MCF 10A (cell line): ENCODE data around the gene S100PBP. TPM values are rescaled to one million over a fixed set of nuclear protein-coding genes. Genes with fewer than 3 reads are reported as not detected.
A peak's percentile ranks its signal among the peaks of the same experiment; 100 is the strongest.

Experiments
- BruUV-seq: library from RNA; stranded (reverse); fragments of 400-500 nt; replicated peaks from 2 replicates; lab custom pipeline; 2021; lab: Mats Ljungman, UMichigan
- CTCF ChIA-PET: fragments of 300-600 bp; sonication (Branson Sonifier 250); formaldehyde crosslinking; extraction: SDS; loops from one replicate; lab custom pipeline; 2021; ENCODE audit warnings: antibody characterized with exemption, inconsistent platforms; lab: Yijun Ruan, JAX
- POLR2A ChIA-PET: fragments of 300-600, 350-650 bp; sonication (Branson Sonifier 250); formaldehyde crosslinking; extraction: SDS; loops from one replicate; lab custom pipeline; 2020; ENCODE audit warnings: antibody characterized with exemption, inconsistent platforms; lab: Yijun Ruan, JAX
- DNase-seq: peaks from one replicate; pipeline ENCODE4 v3.0.0-alpha.2; 2018; ENCODE audit not compliant: unreplicated experiment
- H3K27ac Mint-ChIP-seq: one replicate; pipeline ENCODE4 v1.8.0; 2022; ENCODE audit warnings: mild to moderate bottlenecking, low read depth, mixed read lengths; ENCODE audit not compliant: unreplicated experiment
- H3K27me3 Mint-ChIP-seq: one replicate; pipeline ENCODE4 v1.8.0; 2022; ENCODE audit warnings: mixed read lengths; ENCODE audit not compliant: insufficient read depth, unreplicated experiment
- H3K36me3 Mint-ChIP-seq: one replicate; pipeline ENCODE4 v1.8.0; 2022; ENCODE audit warnings: mild to moderate bottlenecking, moderate library complexity, mixed read lengths; ENCODE audit not compliant: insufficient read depth, unreplicated experiment
- H3K4me1 Mint-ChIP-seq: one replicate; pipeline ENCODE4 v1.8.0; 2022; ENCODE audit warnings: mixed read lengths; ENCODE audit not compliant: insufficient read depth, unreplicated experiment
- H3K4me3 Mint-ChIP-seq: one replicate; pipeline ENCODE4 v1.8.0; 2022; ENCODE audit warnings: mild to moderate bottlenecking, moderate library complexity, mixed read lengths; ENCODE audit not compliant: unreplicated experiment
- H3K9me3 Mint-ChIP-seq: one replicate; pipeline ENCODE4 v1.8.0; 2022; ENCODE audit warnings: mixed read lengths; ENCODE audit not compliant: unreplicated experiment
- CTCF ChIP-seq: fragments of 200-600 bp; IDR thresholded peaks from one replicate; pipeline ENCODE4 v1.8.0; 2022; ENCODE audit warnings: antibody characterized with exemption, mild to moderate bottlenecking; ENCODE audit not compliant: unreplicated experiment
- intact Hi-C: fragments of 100-400 bp; cut with micrococcal nuclease; formaldehyde crosslinking; loops from 2 replicates; pipeline ENCODE4 v1.14.1; 2022
- total RNA-seq: library from RNA; stranded (reverse); gene quantifications from 2 replicates; pipeline ENCODE4 v1.2.3, GENCODE V29; 2022

S100PBP gene
- total RNA-seq, 1 experiment from 2014 or later = 24.4 TPM

- H3K9me3 Mint-ChIP-seq = no peaks in the 10 kb centered on the region
- ChIA-PET CTCF (interaction anchor here (1.6 kb wide), 1 partner anchor 100 kb away, joined by 4 read pairs; no protein-coding TSS in a partner anchor), POLR2A (interaction anchor here (0.5 to 2.3 kb wide), 2 partner anchors 23 to 894 kb away, joined by 3 to 6 read pairs; no protein-coding TSS in a partner anchor)
- no peaks in the 10 kb centered on the region for H3K27me3 Mint-ChIP-seq
- H3K36me3 Mint-ChIP-seq = peaks cover 67% of the 10 kb centered on the region
- DNase-seq = no peak
- no peak overlapping the region for H3K4me3 Mint-ChIP-seq
- TF ChIP-seq CTCF = no peak
- no peak overlapping the region for H3K27ac Mint-ChIP-seq
- intact Hi-C loops = no loop called here
- H3K4me1 Mint-ChIP-seq = peaks cover 26% of the 10 kb centered on the region
- no TSS peak for BruUV-seq
Measured at GRCh38 chr1:32811917-32812316, 5.5 kb upstream of the S100PBP start.

GRCh38 chr1:32813941-32814739 is 3.3 kb upstream of the S100PBP start:
- DNase-seq = peak; percentile 75
- intact Hi-C loops = no loop called here
- ChIA-PET CTCF (no interaction called here), POLR2A (interaction anchor here (1.0 to 2.4 kb wide), 2 partner anchors 15 to 16 kb away, joined by 3 to 11 read pairs; no protein-coding TSS in a partner anchor)
- peaks cover 35% of the 10 kb centered on the region for H3K4me1 Mint-ChIP-seq
- peaks cover 46% of the 10 kb centered on the region for H3K36me3 Mint-ChIP-seq
- no peaks in the 10 kb centered on the region for H3K27me3 Mint-ChIP-seq
- H3K9me3 Mint-ChIP-seq = no peaks in the 10 kb centered on the region
- no peak for TF ChIP-seq CTCF
- H3K27ac Mint-ChIP-seq = peak overlapping the region; percentile 57
- H3K4me3 Mint-ChIP-seq = peak overlapping the region; percentile 87
- no TSS peak for BruUV-seq

- H3K9me3 Mint-ChIP-seq = no peaks in the 10 kb centered on the region
- no peak for TF ChIP-seq CTCF
- peak overlapping the region; percentile 87 for H3K27ac Mint-ChIP-seq
- peak overlapping the region; percentile 87 for H3K4me3 Mint-ChIP-seq
- ChIA-PET POLR2A (interaction anchor here (0.7 to 3.4 kb wide), 30 partner anchors 9 to 422 kb away, joined by 3 to 18 read pairs (median 6); partner anchors contain the start of genes BSDC1, RBBP4, RNF19B and ZBTB8OS), CTCF (interaction anchor here (0.6 to 1.0 kb wide), 5 partner anchors 26 to 104 kb away, joined by 3 read pairs; a partner anchor contains a TSS)
- TSS peak; percentile 72 for BruUV-seq
- no peaks in the 10 kb centered on the region for H3K27me3 Mint-ChIP-seq
- peak; percentile 80 for DNase-seq
- intact Hi-C loops = no loop called here
- peaks cover 22% of the 10 kb centered on the region for H3K36me3 Mint-ChIP-seq
- peaks cover 27% of the 10 kb centered on the region for H3K4me1 Mint-ChIP-seq
Measured at GRCh38 chr1:32816676-32817158, 736 bp upstream of the S100PBP start.
